D721Med (cell line): ENCODE results near the gene ANKH.
"Not testable (repeated sequence)": the region's sequence is repeated elsewhere in the genome, so short reads cannot be mapped to it uniquely, and the experiment has no call there.

Source experiments
- DNase-seq: peaks from one replicate; pipeline ENCODE4 v3.0.0; 2011; ENCODE audit warnings: low spot score; ENCODE audit not compliant: insufficient read length
- FAIRE-seq: peaks from 2 replicates; lab custom pipeline; 2011; peaks lifted over from hg19 to GRCh38; lab: Jason Lieb, UNC
- CTCF ChIP-seq: IDR thresholded peaks from 2 replicates; pipeline ENCODE4 v1.5.1; 2012; ENCODE audit warnings: mild to moderate bottlenecking, control low read depth; ENCODE audit not compliant: insufficient read depth; ENCODE audit errors: missing control alignments

Gene ANKH

GRCh38 chr5:14849516-14850294 lies 21.9 kb downstream of the ANKH start:
- DNase-seq (no peak), FAIRE-seq (no peak)

DNA sequence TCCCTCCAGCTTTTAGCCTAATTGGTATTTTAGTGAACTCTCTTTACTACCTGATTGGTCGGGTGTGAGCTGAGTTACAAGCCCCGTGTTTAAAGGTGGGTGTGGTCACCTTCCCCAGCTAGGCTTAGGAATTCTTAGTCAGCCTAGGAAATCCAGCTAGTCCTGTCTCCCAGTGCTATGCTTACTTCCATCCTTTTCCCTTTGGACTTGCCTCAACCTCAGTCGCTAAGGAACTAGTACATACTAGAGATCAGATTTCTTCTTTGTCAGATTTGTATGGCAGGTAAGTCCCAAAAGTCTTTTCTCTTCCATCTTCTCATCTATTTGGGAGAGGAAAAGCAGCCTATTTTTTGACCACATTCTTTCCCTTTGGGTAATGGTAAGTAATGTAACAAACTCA lies 22.6 kb downstream of the ANKH start:
- not testable (repeated sequence) for FAIRE-seq, DNase-seq

More at GRCh38 chr5:14849516-14850294, 21.9 kb downstream of the ANKH start:
- TF ChIP-seq CTCF: no peak

- DNase-seq (no peak), FAIRE-seq (no peak)
- no peak for TF ChIP-seq CTCF
These were observed 23.2 kb downstream of the ANKH start for GRCh38 chr5:14848385-14848784.

DNA sequence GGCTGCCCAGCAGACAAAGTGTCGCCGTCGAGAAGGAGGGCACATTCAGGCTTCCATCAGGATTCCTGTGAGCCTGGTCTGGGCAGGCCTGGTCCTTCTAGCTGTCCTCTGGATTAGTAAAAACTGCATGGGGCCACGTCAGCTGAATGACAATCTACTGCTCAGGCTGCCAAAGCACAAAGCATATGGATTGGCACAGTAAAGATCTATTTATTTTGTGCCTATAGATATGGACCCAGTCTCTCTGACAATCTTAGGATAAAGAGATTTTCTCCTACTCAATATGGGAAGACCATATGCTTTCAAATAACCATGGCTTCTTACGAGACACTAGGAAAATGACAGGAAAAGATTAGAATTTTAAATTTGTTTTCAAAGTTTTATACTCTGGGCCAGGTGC lies 24.1 kb downstream of the ANKH start:
- DNase-seq (no peak), FAIRE-seq (no peak)
- no peak for TF ChIP-seq CTCF

GRCh38 chr5:14842117-14842516 lies 29.5 kb downstream of the ANKH start:
- TF ChIP-seq CTCF: no peak
- FAIRE-seq (no peak), DNase-seq (no peak)

GRCh38 chr5:14840624-14841023 lies 31.0 kb downstream of the ANKH start:
- DNase-seq (no peak), FAIRE-seq (no peak)
- TF ChIP-seq CTCF: no peak

GRCh38 chr5:14838396-14839319 lies 32.9 kb downstream of the ANKH start:
- peak; percentile 27 for TF ChIP-seq CTCF
- FAIRE-seq: no peak
- no peak for DNase-seq

GRCh38 chr5:14837423-14838122 lies 34.0 kb downstream of the ANKH start:
- DNase-seq, FAIRE-seq: not testable (repeated sequence)
